NCI-H1436 treated with DMSO at 0.1 percent for 48 hours (cell line): Measurements from ENCODE around the gene COL4A2.
A peak's percentile ranks its signal among the peaks of the same experiment; 100 is the strongest.
"Not testable (repeated sequence)": the region's sequence is repeated elsewhere in the genome, so short reads cannot be mapped to it uniquely, and the experiment has no call there.

ENCODE experiments used
- DNase-seq: peaks from one replicate; lab custom pipeline; 2025; lab: John Stamatoyannopoulos, UW

COL4A2 gene

GRCh38 chr13:110496281-110496680 is 189.2 kb downstream of the COL4A2 start:
- DNase-seq = no peak

GRCh38 chr13:110497003-110497402 is 189.9 kb downstream of the COL4A2 start:
- no peak for DNase-seq

- not testable (repeated sequence) for DNase-seq
These were observed 190.8 kb downstream of the COL4A2 start for GRCh38 chr13:110497896-110498295.

- DNase-seq = no peak
These were observed 191.2 kb downstream of the COL4A2 start for GRCh38 chr13:110498327-110498726.

DNA sequence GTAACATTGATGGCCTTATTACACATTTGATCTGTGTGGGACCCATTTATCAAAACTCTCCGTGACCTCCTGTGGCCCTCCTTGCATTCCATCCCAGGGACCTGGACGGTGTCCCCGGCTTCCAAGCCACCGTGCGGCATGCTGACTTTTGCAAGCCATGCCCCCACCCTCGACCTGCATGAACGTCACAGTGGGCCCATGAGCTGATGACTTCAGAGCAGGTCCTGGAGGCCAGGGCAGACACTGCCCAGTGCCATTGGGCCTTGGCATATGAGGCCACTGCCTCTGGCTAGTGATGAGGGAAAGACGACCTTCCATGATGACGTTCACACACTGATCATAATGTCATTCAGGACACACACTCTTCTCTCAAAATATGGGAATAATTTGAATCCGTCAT is 191.7 kb downstream of the COL4A2 start:
- DNase-seq = no peak

DNA sequence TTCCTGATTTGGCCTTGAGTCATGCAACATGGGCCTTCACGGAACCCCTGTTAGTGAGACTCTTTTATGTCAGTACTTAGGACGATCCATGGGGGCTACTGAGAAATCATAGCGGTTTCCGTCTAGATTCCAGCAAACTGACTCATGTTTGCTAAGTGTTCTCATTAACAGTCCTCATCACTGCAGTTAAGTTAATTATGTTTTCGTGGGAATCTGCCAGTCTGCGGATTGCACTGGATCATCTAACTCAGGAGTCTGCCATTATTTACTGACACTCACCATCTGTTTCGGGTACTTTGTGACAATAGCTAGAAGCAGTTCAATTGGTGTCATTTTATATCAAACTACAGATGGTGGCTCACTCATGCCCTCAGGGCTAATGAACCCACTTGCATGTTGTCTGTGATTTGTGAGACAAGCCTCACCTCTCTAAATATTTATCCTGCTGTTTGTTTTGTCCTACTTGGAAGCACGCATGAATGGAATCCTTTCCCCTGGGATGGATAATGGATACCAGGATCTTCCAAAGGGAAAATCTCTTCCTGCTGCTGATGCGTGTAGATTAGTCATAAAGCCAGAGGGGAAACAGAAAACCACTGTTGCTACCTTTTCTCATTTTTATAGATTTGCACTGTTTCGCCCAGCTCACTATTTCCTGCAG is 192.7 kb downstream of the COL4A2 start:
- no peak for DNase-seq

DNA sequence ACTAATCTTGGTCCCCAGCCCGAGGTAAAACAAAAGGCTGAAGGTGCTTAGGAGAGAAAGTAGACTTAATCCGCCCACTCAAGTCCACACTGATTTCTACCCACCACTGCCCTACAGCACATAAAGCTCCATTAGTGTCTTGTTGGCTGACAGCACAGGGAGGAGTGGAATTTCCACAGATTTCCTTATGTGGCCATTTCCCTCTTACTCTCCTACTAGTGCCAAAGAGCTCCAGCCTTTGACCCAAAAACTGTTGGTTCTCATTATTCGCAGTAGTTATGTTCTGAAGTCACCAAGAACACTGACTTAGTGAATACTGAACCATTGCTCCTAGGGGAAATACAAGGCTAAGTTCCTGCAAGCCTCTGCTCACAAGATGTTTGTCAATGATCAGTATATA is 193.3 kb downstream of the COL4A2 start:
- DNase-seq = no peak

DNA sequence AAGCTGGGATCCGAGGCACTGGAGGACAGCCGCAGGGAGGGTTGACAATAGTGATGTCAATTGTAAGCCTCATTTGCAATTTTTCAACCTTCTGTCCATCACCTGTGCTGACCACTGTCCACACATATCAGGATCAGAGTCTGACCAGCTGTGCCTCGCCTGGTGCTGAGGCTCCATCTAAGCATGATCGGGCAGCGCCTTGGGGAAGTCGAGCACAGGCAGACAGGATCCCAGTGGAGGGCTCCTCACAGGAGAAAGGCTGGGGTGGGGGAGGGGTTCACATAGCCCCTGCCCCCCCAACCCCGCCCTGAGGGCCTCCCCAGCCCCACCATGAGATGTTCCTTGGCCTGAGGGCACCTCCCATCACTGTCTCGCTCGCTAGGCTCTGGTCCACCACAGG is 194.1 kb downstream of the COL4A2 start:
- DNase-seq = no peak

DNA sequence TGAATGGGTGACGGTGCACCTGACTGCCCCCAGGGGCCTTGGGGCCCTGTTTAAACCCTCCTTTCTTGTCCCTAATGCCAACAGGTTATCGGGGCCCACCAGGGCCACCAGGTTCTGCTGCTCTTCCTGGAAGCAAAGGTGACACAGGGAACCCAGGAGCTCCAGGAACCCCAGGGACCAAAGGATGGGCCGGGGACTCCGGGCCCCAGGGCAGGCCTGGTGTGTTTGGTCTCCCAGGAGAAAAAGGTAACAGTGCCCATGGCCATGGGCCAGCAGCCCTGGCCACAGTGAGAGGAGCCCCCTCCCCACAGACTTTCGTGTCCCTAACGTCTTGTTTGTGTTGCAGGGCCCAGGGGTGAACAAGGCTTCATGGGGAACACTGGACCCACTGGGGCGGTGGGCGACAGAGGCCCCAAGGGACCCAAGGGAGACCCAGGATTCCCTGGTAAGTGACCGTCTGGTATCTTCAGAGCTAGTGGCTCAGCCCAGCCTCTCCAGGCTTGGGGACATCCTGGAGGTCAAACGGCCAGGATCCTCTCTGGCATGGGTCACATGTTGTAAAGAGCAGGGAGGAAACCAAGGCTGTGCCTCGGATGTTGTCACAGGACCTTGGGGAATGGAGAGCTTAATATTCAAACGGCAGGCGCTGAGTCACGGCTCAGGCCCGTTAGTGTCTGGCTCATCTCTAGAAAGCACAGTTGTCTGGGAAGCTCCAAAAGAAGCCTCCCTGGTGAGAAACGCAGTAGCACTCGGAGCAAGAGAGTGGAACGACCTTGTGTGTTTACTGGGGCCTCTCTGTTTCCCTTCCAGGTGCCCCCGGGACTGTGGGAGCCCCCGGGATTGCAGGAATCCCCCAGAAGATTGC is 196.2 kb downstream of the COL4A2 start:
- no peak for DNase-seq

DNA sequence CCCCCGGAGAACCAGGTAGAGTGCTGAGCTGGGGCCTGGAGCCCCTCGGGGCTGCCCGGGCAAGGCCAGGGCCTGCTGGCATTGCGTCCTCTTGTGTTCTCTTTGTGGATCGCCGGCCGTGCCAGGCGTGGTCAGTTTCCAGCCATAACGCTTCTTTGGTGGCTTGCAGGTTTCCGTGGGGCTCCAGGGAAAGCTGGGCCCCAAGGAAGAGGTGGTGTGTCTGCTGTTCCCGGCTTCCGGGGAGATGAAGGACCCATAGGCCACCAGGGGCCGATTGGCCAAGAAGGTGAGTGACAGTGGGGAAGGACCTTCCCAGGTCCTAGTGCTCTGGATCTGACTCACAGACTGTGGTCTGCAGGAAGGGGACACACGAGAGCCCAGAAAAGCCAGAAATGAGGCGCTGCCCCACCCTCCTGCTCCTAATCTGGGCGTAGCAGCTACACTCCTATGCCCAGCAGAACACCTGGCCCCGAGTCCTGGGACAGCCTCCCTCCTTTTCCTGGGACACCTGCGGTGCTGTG is 197.0 kb downstream of the COL4A2 start:
- no peak for DNase-seq

GRCh38 chr13:110505594-110505993 is 198.5 kb downstream of the COL4A2 start:
- no peak for DNase-seq

GRCh38 chr13:110506396-110506795 is 199.3 kb downstream of the COL4A2 start:
- DNase-seq = no peak

DNA sequence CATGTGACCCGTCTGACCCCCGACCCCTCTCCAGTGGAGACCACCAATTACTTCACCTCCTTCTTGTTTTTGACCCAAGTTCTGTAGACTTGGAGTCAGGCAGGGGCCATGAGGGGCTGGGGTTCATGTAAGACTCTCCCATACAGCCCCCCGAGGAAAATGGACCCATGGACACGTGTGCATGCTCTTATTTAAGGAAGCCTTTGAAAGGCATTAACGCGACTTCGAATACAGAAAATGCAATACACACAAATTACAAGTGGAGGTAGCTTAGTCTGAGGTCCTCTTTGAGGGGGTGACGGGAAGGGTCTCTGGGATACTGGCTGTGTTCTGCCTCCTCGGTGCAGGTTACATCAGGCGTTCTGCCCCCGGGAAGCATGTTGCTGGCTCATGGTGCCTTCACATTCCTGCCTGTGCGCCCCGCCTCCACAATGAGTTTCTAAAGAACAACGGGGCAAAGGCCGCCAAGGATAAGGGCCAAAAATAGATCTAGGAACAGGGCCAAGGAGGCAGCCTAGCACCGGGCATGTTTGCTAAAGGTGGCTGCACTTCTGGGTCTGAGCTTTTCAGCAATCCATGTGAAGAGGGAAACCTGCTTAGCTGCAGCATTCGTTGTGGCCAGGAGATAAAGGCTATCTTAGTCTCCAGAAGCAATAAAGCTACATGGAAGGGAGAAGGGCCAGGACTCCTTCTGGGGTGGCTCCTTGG is 199.9 kb downstream of the COL4A2 start:
- no peak for DNase-seq

GRCh38 chr13:110507678-110508381 is 200.7 kb downstream of the COL4A2 start:
- DNase-seq = no peak

GRCh38 chr13:110509478-110509926 is 202.4 kb downstream of the COL4A2 start:
- DNase-seq = peak; percentile 73

DNA sequence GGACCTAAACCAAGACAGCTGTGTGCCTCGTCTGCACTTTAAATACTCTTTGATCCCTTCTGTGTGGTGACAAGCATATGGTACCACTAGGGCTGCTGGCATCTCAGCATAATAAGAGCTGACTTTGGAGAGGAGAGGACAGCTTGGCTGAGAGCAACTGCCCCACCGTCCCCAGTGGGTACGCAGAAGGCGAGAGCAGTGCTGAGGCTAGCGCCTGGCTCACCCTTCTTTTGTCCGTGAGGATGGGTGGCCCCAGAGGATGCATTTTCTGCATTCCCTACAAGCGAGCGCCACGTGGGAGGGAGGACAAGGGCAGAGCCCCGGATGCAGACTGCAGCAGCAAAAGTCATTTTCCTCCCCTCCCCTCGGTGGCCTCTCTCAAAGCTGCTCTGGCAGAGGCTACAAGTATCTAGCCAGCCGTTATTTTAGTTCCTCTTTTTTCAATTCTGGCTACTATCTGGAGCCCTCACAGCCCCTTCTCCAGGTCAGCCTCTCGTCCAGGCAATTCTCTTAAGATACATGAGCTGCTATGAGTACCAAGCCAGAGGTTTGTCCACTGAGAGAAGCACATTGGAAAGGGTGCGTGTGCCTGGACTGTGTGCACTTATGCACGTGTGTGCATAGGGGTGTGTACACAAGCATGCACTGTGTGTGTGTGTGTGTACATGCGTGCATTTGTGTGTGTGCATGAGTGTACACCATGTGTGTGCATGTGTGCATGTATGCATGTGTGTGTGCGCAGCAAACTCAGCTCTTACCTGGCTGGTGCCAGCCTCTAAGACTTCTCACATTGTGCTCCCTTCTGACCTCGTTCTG is 203.1 kb downstream of the COL4A2 start:
- no peak for DNase-seq

GRCh38 chr13:110511509-110512181 is 204.6 kb downstream of the COL4A2 start:
- no peak for DNase-seq

GRCh38 chr13:110512198-110512740 is 205.2 kb downstream of the COL4A2 start:
- no peak for DNase-seq

GRCh38 chr13:110516500-110516899 is 209.4 kb downstream of the COL4A2 start:
- DNase-seq = no peak
